GM23338 (cell line): ENCODE results near the gene PLA2G6. TPM values are rescaled to one million over a fixed set of nuclear protein-coding genes. Genes with fewer than 3 reads are reported as not detected.
A peak's percentile ranks its signal among the peaks of the same experiment; 100 is the strongest.

Experiments used
- ATAC-seq: fragments of 200-7000 bp; cut with Tn5 transposase; 3 replicates; pipeline ENCODE4 v1.9.1; 2020
- DNase-seq: peaks from one replicate; pipeline ENCODE4 v3.0.0-alpha.2; 2015; ENCODE audit warnings: low spot score
- H2AFZ ChIP-seq: fragments of 200-600 bp; sonication (generic); 2 replicates; pipeline ENCODE4 v1.8.0; 2016; ENCODE audit warnings: antibody characterized with exemption, mild to moderate bottlenecking, moderate library complexity
- H3F3A ChIP-seq: fragments of 200-600 bp; sonication (generic); replicated peaks from 2 replicates; pipeline ENCODE4 v1.8.0; 2017; ENCODE audit warnings: antibody characterized with exemption, mixed run types, low read depth
- H3K27ac ChIP-seq: fragments of 200-600 bp; sonication (generic); 2 replicates; pipeline ENCODE4 v1.6.1; 2016; ENCODE audit warnings: low read depth
- H3K27me3 ChIP-seq: fragments of 200-600 bp; sonication (generic); 2 replicates; pipeline ENCODE4 v1.8.0; 2016; ENCODE audit warnings: mild to moderate bottlenecking, mixed run types, moderate library complexity; ENCODE audit not compliant: insufficient read depth
- H3K36me3 ChIP-seq: fragments of 200-600 bp; sonication (generic); 2 replicates; pipeline ENCODE4 v1.8.0; 2016; ENCODE audit warnings: mild to moderate bottlenecking; ENCODE audit not compliant: insufficient read depth
- H3K4me1 ChIP-seq: fragments of 200-600 bp; sonication (generic); 2 replicates; pipeline ENCODE4 v1.8.0; 2016; ENCODE audit warnings: mild to moderate bottlenecking, moderate library complexity; ENCODE audit not compliant: insufficient read depth
- H3K4me2 ChIP-seq: fragments of 200-600 bp; sonication (generic); 2 replicates; pipeline ENCODE4 v1.7.1; 2017; ENCODE audit warnings: mixed run types
- H3K4me3 ChIP-seq: fragments of 200-600 bp; sonication (generic); 2 replicates; pipeline ENCODE4 v1.6.1; 2016; ENCODE audit warnings: mixed run types
- H3K79me2 ChIP-seq: fragments of 200-600 bp; sonication (generic); replicated peaks from 2 replicates; pipeline ENCODE4 v1.8.0; 2017; ENCODE audit warnings: mild to moderate bottlenecking; ENCODE audit not compliant: insufficient read depth
- H3K9me2 ChIP-seq: fragments of 200-600 bp; sonication (generic); 2 replicates; pipeline ENCODE4 v1.8.0; 2017; ENCODE audit not compliant: insufficient read depth
- H4K20me1 ChIP-seq: fragments of 200-600 bp; sonication (generic); replicated peaks from 2 replicates; pipeline ENCODE4 v1.8.0; 2017; ENCODE audit warnings: mild to moderate bottlenecking; ENCODE audit not compliant: insufficient read depth
- H3K27ac Mint-ChIP-seq: 2 replicates; pipeline ENCODE4 v1.8.0; 2020; ENCODE audit warnings: inconsistent platforms, mild to moderate bottlenecking, moderate library complexity, mixed read lengths
- H3K27me3 Mint-ChIP-seq: 3 replicates; pipeline ENCODE4 v1.8.0; 2022; ENCODE audit warnings: low read depth, mild to moderate bottlenecking, moderate library complexity, mixed read lengths, inconsistent platforms; ENCODE audit not compliant: insufficient read depth, poor library complexity
- H3K36me3 Mint-ChIP-seq: 3 replicates; pipeline ENCODE4 v1.8.0; 2021; ENCODE audit warnings: low read depth, mild to moderate bottlenecking, inconsistent platforms, moderate library complexity, mixed read lengths
- H3K4me1 Mint-ChIP-seq: 3 replicates; pipeline ENCODE4 v1.8.0; 2020; ENCODE audit warnings: mild to moderate bottlenecking, inconsistent platforms, mixed read lengths
- H3K4me3 Mint-ChIP-seq: 3 replicates; pipeline ENCODE4 v1.8.0; 2021; ENCODE audit warnings: moderate library complexity, mild to moderate bottlenecking, inconsistent platforms, mixed read lengths
- H3K9me3 Mint-ChIP-seq: 3 replicates; pipeline ENCODE4 v1.8.0; 2020; ENCODE audit warnings: moderate library complexity, mild to moderate bottlenecking, inconsistent platforms, mixed read lengths
- EZH2 ChIP-seq: fragments of 200-600 bp; sonication (generic); IDR thresholded peaks from one replicate; pipeline ENCODE4 v1.8.0; 2017; ENCODE audit warnings: antibody characterized with exemption, mild to moderate bottlenecking, low read depth; ENCODE audit not compliant: unreplicated experiment
- EZH2phosphoT487 ChIP-seq: fragments of 200-600 bp; sonication (generic); IDR thresholded peaks from one replicate; pipeline ENCODE4 v1.8.1; 2018; ENCODE audit warnings: antibody characterized with exemption; ENCODE audit not compliant: unreplicated experiment
- JUNB ChIP-seq: IDR thresholded peaks from one replicate; pipeline ENCODE4 v1.6.1; 2016; ENCODE audit warnings: antibody characterized with exemption; ENCODE audit not compliant: unreplicated experiment
- NANOG ChIP-seq: IDR thresholded peaks from 2 replicates; pipeline ENCODE4 v1.6.1; 2016; ENCODE audit warnings: antibody characterized with exemption, borderline replicate concordance
- POLR2AphosphoS5 ChIP-seq: IDR thresholded peaks from 2 replicates; pipeline ENCODE4 v1.6.1; 2016; ENCODE audit warnings: antibody characterized with exemption, low read depth
- ZNF331 ChIP-seq: fragments of 250-450 bp; sonication (Bioruptor Pico); IDR thresholded peaks from 2 replicates; pipeline ENCODE4 v1.5.0; 2020; ENCODE audit warnings: low read depth, mild to moderate bottlenecking, moderate library complexity
- polyA plus RNA-seq: library from polyadenylated mRNA; unstranded; fragments of >200 nt; fragmentation: Nextera tagmentation; extraction: Ambion mirVana; gene quantifications from 2 replicates; pipeline ENCODE4 v1.2.1, GENCODE V29; 2016
- total RNA-seq: library from RNA; depleted of rRNA; stranded (reverse); fragments of >200 nt; shearing (Covaris generic); gene quantifications from 2 replicates; pipeline ENCODE4 v1.2.3, GENCODE V29; 2014
- TF ChIP-seq, protein P1 (sequence below): IDR thresholded peaks from 2 replicates; pipeline ENCODE4 v1.6.1; 2016; ENCODE audit warnings: antibody characterized with exemption
- TF ChIP-seq, protein P2 (sequence below): IDR thresholded peaks from one replicate; pipeline ENCODE4 v1.6.1; 2018; ENCODE audit warnings: antibody characterized with exemption; ENCODE audit not compliant: unreplicated experiment

Gene PLA2G6
- total and polyA plus RNA-seq, 2 experiments from 2014 or later = 4.5 to 12.6 TPM

DNA sequence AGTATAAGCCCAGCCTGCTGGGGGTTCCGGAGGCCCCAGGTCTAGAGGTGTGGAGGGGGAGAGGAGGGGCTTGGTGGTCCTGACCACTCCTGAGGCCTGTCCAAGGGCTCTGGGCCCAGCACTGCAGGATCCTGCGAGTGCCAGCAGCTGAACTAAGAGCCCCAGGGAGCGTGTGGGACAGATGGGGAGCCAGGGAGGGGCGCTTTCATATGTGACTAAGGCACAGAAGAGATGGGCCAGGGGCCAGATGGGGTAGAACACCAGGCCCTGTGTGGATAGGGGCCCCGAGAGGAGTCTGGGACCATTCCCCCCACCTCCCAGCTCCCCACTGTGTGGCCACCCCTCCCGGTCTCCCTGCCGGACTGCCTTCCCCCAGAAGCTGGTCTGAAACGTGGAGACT lies 38.5 kb upstream of the PLA2G6 start:
- DNase-seq = no peak
- TF ChIP-seq, protein P1, sequence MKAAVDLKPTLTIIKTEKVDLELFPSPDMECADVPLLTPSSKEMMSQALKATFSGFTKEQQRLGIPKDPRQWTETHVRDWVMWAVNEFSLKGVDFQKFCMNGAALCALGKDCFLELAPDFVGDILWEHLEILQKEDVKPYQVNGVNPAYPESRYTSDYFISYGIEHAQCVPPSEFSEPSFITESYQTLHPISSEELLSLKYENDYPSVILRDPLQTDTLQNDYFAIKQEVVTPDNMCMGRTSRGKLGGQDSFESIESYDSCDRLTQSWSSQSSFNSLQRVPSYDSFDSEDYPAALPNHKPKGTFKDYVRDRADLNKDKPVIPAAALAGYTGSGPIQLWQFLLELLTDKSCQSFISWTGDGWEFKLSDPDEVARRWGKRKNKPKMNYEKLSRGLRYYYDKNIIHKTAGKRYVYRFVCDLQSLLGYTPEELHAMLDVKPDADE = no peak
- no peak for TF ChIP-seq EZH2
- no peak for TF ChIP-seq POLR2AphosphoS5
- no peak for TF ChIP-seq EZH2phosphoT487
- TF ChIP-seq JUNB = no peak
- TF ChIP-seq NANOG = no peak
- TF ChIP-seq, protein P2, sequence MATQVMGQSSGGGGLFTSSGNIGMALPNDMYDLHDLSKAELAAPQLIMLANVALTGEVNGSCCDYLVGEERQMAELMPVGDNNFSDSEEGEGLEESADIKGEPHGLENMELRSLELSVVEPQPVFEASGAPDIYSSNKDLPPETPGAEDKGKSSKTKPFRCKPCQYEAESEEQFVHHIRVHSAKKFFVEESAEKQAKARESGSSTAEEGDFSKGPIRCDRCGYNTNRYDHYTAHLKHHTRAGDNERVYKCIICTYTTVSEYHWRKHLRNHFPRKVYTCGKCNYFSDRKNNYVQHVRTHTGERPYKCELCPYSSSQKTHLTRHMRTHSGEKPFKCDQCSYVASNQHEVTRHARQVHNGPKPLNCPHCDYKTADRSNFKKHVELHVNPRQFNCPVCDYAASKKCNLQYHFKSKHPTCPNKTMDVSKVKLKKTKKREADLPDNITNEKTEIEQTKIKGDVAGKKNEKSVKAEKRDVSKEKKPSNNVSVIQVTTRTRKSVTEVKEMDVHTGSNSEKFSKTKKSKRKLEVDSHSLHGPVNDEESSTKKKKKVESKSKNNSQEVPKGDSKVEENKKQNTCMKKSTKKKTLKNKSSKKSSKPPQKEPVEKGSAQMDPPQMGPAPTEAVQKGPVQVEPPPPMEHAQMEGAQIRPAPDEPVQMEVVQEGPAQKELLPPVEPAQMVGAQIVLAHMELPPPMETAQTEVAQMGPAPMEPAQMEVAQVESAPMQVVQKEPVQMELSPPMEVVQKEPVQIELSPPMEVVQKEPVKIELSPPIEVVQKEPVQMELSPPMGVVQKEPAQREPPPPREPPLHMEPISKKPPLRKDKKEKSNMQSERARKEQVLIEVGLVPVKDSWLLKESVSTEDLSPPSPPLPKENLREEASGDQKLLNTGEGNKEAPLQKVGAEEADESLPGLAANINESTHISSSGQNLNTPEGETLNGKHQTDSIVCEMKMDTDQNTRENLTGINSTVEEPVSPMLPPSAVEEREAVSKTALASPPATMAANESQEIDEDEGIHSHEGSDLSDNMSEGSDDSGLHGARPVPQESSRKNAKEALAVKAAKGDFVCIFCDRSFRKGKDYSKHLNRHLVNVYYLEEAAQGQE = no peak
- no peak overlapping the region for H3K4me3 Mint-ChIP-seq
- H3K36me3 ChIP-seq = no peaks in the 10 kb centered on the region
- peaks cover 6% of the 10 kb centered on the region for H3K36me3 Mint-ChIP-seq
- H3K27me3 ChIP-seq = no peaks in the 10 kb centered on the region
- H3K4me2 ChIP-seq = no peak overlapping the region
- peaks cover 3% of the 10 kb centered on the region; the same call in 1 of the 3 replicates for H3K9me3 Mint-ChIP-seq
- peaks cover 31% of the 10 kb centered on the region for H3K4me1 Mint-ChIP-seq
- no peak for ATAC-seq
- no peaks in the 10 kb centered on the region for H4K20me1 ChIP-seq
- peak overlapping the region; percentile 66; the same call in 1 of the 2 replicates for H3K27ac ChIP-seq
- H3K4me3 ChIP-seq = no peak overlapping the region
- peaks cover 21% of the 10 kb centered on the region for H3K4me1 ChIP-seq
- no peaks in the 10 kb centered on the region for H3K9me2 ChIP-seq
- no peaks in the 10 kb centered on the region for H3K79me2 ChIP-seq
- no peak overlapping the region for H2AFZ ChIP-seq
- peak overlapping the region; percentile 62; the same call in 1 of the 2 replicates for H3K27ac Mint-ChIP-seq
- H3K27me3 Mint-ChIP-seq = peaks cover 22% of the 10 kb centered on the region
- 0 out of 2 replicates have a peak, but pooled peaks cover 17% of the 10 kb centered on the region for H3F3A ChIP-seq

DNA sequence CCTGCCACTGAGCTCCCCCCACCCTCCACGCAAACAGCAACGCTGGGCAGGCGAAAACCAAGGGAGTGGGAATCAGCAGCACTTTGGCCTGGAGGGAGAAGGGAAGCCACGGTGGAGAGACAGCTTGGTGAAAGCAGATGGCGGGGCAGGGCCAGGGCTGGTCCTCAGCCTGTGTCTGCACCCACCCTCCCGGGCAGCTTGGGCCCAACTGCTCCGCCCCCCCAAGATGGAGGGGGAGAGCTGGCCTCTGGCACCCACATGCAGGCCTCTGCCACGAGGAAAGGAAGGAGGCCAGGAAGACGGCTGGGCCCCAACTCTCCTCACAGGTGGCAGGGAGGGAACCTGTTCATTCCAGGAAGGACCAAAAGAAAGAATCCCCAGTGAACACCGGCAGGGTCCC lies 38.0 kb upstream of the PLA2G6 start:
- DNase-seq (no peak), ATAC-seq (no peak)
- peak overlapping the region; percentile 71 for H3K27ac Mint-ChIP-seq
- H3K4me2 ChIP-seq = peak overlapping the region; percentile 17; the same call in 1 of the 2 replicates
- no peaks in the 10 kb centered on the region for H4K20me1 ChIP-seq
- peaks cover 3% of the 10 kb centered on the region; the same call in 1 of the 3 replicates for H3K9me3 Mint-ChIP-seq
- no peaks in the 10 kb centered on the region for H3K9me2 ChIP-seq
- H3K36me3 Mint-ChIP-seq = peaks cover 5% of the 10 kb centered on the region
- H3K4me3 Mint-ChIP-seq = no peak overlapping the region; the same call in 2 of the 3 replicates
- peaks cover 25% of the 10 kb centered on the region for H3K4me1 ChIP-seq
- H3K79me2 ChIP-seq = no peaks in the 10 kb centered on the region
- peaks cover 23% of the 10 kb centered on the region for H3K27me3 Mint-ChIP-seq
- H3F3A ChIP-seq = 0 out of 2 replicates have a peak, but pooled peaks cover 19% of the 10 kb centered on the region
- no peak overlapping the region for H3K4me3 ChIP-seq
- H3K27ac ChIP-seq = no peak overlapping the region; the same call in 1 of the 2 replicates
- peaks cover 35% of the 10 kb centered on the region for H3K4me1 Mint-ChIP-seq
- H2AFZ ChIP-seq = no peak overlapping the region
- no peaks in the 10 kb centered on the region for H3K36me3 ChIP-seq
- H3K27me3 ChIP-seq = no peaks in the 10 kb centered on the region
- TF ChIP-seq POLR2AphosphoS5 (no peak), ZNF331 (CRISPR knock-in tag) (no peak), EZH2 (no peak)
- TF ChIP-seq, protein P2 = no peak
